Endothelial cell (in vitro differentiated cells): ENCODE data around the gene OPHN1. TPM values are rescaled to one million over a fixed set of nuclear protein-coding genes. Genes with fewer than 3 reads are reported as not detected.

Source experiments
- DNase-seq: peaks from one replicate; pipeline ENCODE4 v3.0.0; 2021; ENCODE audit warnings: low spot score
- H3K27ac Mint-ChIP-seq: one replicate; pipeline ENCODE4 v1.8.0; 2021; ENCODE audit warnings: mixed read lengths, inconsistent platforms; ENCODE audit not compliant: unreplicated experiment
- H3K27me3 Mint-ChIP-seq: one replicate; pipeline ENCODE4 v1.8.0; 2021; ENCODE audit warnings: mild to moderate bottlenecking, moderate library complexity, mixed read lengths, inconsistent platforms; ENCODE audit not compliant: unreplicated experiment
- H3K36me3 Mint-ChIP-seq: one replicate; pipeline ENCODE4 v1.8.0; 2021; ENCODE audit warnings: mild to moderate bottlenecking, low read depth, mixed read lengths, inconsistent platforms; ENCODE audit not compliant: unreplicated experiment
- H3K4me1 Mint-ChIP-seq: one replicate; pipeline ENCODE4 v1.8.0; 2021; ENCODE audit warnings: mild to moderate bottlenecking, mixed read lengths, inconsistent platforms; ENCODE audit not compliant: unreplicated experiment
- H3K4me3 Mint-ChIP-seq: one replicate; pipeline ENCODE4 v1.8.0; 2021; ENCODE audit warnings: mild to moderate bottlenecking, mixed read lengths, inconsistent platforms; ENCODE audit not compliant: unreplicated experiment
- H3K9me3 Mint-ChIP-seq: one replicate; pipeline ENCODE4 v1.8.0; 2021; ENCODE audit warnings: mixed read lengths, inconsistent platforms; ENCODE audit not compliant: unreplicated experiment
- total RNA-seq: library from RNA; stranded (reverse); fragmentation: NEBNext Ultra II Directional; extraction: Animal tissue kit (Norgen Biotek cat#: 25700); gene quantifications from one replicate; pipeline ENCODE4 v1.2.1, GENCODE V29; 2021; ENCODE audit not compliant: unreplicated experiment
- TF ChIP-seq, protein P1 (sequence below): fragments of 200-600 bp; sonication (generic); IDR thresholded peaks from one replicate; pipeline ENCODE4 v1.5.0; 2021; ENCODE audit warnings: antibody characterized with exemption; ENCODE audit not compliant: unreplicated experiment

Gene OPHN1
- total RNA-seq, 1 donor from 2014 or later, result 13.2 TPM

DNA sequence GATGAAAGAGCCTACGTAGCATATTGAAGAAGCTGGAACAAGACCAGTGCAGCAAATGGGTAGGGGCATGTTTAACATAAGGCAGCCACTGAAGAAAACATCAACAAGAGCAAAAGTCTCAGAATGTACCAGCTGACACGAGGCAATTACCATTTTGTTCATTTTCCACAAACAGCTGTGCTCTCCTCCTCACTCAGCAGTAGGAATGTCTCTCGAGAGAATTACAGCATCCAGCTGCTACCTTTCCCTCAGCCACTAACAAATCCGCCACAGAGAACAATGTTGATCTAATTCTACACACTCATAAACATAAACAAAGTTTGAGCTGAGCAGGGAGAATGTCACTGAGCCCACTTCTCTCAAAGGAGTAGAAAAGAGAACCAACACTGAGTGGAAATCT is 68.0 kb downstream of the OPHN1 start:
- Mint-ChIP-seq H3K4me1 (peaks cover 5% of the 10 kb centered on the region), H3K4me3 (no peak overlapping the region), H3K36me3 (no peaks in the 10 kb centered on the region), H3K27ac (no peak overlapping the region), H3K9me3 (no peaks in the 10 kb centered on the region), H3K27me3 (no peaks in the 10 kb centered on the region)
- TF ChIP-seq, protein P1, sequence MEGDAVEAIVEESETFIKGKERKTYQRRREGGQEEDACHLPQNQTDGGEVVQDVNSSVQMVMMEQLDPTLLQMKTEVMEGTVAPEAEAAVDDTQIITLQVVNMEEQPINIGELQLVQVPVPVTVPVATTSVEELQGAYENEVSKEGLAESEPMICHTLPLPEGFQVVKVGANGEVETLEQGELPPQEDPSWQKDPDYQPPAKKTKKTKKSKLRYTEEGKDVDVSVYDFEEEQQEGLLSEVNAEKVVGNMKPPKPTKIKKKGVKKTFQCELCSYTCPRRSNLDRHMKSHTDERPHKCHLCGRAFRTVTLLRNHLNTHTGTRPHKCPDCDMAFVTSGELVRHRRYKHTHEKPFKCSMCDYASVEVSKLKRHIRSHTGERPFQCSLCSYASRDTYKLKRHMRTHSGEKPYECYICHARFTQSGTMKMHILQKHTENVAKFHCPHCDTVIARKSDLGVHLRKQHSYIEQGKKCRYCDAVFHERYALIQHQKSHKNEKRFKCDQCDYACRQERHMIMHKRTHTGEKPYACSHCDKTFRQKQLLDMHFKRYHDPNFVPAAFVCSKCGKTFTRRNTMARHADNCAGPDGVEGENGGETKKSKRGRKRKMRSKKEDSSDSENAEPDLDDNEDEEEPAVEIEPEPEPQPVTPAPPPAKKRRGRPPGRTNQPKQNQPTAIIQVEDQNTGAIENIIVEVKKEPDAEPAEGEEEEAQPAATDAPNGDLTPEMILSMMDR, result no peak
- no peak for DNase-seq

DNA sequence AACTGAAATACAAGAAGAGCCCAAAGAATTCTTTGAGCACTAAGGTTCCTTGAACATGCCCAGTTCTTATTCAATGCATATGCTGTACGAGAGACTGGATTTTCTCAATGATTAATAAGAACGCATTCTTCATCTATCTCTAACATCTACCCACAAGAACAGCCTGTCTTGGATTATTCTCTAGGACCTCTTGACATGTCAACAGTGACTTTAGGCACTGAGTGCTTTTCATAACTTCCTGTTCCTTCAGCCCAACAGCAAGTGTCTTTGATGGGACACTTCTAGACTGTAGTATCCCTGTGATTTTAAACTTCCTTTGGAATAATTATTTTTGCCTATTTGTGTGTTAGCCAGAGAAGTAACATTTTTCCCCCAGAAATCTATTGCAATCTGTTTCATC is 69.3 kb downstream of the OPHN1 start:
- H3K27me3 Mint-ChIP-seq, result no peaks in the 10 kb centered on the region
- no peak overlapping the region for H3K27ac Mint-ChIP-seq
- no peaks in the 10 kb centered on the region for H3K4me1 Mint-ChIP-seq
- TF ChIP-seq, protein P1, result no peak
- no peak overlapping the region for H3K4me3 Mint-ChIP-seq
- no peak for DNase-seq
- H3K36me3 Mint-ChIP-seq, result no peaks in the 10 kb centered on the region
- H3K9me3 Mint-ChIP-seq, result no peaks in the 10 kb centered on the region

DNA sequence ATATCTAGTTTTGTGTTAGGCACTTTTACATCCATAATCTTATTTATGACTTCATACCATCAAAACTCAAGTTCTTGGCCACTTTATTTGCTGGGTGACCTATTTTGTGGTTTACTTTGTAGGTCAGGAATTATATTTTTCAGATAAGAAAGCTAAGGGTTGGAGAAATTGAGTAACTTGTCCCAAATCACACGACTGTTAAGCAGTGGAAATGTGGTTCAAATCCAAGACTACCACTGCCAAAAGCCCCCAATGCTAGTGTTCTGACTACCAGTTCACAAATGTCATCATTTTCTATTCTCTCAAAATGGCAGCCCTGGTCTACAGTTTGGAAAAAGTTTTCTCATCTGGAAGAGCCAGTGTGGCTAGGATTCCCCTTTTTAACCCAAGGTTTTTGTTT is 74.6 kb downstream of the OPHN1 start:
- Mint-ChIP-seq H3K27ac (no peak overlapping the region), H3K4me3 (no peak overlapping the region), H3K9me3 (no peaks in the 10 kb centered on the region), H3K27me3 (no peaks in the 10 kb centered on the region), H3K4me1 (no peaks in the 10 kb centered on the region), H3K36me3 (no peaks in the 10 kb centered on the region)
- no peak for DNase-seq
- TF ChIP-seq, protein P1, result no peak

DNA sequence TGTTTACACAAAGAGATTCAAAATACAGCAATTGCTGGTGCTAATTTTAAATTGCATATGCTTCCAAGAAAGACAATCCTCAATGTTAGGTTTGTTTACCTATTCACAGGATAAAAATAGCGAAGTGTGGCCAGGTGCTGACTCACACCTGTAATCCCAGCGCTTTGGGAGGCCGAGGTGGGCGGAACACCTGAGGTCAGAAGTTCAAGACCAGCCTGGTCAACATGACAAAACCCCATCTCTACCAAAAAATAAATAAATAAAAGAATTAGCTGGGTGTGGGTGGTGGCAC is 77.7 kb downstream of the OPHN1 start:
- DNase-seq, result no peak
- H3K27me3 Mint-ChIP-seq, result no peaks in the 10 kb centered on the region
- peaks cover 5% of the 10 kb centered on the region for H3K36me3 Mint-ChIP-seq
- H3K27ac Mint-ChIP-seq, result no peak overlapping the region
- TF ChIP-seq, protein P1, result no peak
- no peak overlapping the region for H3K4me3 Mint-ChIP-seq
- H3K9me3 Mint-ChIP-seq, result no peaks in the 10 kb centered on the region
- no peaks in the 10 kb centered on the region for H3K4me1 Mint-ChIP-seq

DNA sequence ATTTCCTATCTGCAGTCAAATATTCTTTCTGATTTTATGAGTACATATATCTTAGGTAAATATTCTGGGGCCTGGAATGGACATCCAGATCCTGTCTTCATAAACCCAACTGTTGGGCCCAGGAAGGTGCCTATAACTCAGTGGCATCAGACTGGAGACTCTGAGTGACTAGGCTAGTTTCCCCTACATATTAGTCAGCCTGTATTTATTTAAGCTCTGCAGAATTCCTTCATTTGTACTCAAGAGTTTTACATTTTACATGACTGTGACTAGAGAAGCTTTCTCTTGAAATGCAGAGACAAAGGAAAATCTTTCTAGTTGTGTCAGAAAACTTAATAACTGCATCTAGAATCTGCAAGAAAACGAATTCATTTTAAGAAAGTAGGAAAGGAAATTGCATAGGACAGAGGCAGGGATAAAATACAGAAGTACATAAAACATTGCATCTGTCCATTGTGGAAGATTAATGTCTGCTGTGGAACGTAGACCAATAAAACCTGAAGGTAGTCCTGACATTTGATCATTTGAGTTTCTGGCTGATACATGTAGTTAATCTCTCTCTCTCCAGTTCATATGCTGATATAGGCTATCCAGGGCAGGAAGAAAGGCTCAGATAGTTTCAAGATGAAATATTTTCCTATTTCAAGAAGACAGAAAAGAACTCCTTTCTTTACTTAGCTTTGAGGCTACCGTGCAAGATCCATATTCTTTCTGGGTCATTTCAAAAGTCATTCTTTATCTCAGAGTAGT is 78.2 kb downstream of the OPHN1 start:
- DNase-seq, result no peak
- no peak overlapping the region for H3K4me3 Mint-ChIP-seq
- no peak overlapping the region for H3K27ac Mint-ChIP-seq
- TF ChIP-seq, protein P1, result no peak
- H3K4me1 Mint-ChIP-seq, result no peaks in the 10 kb centered on the region
- peaks cover 5% of the 10 kb centered on the region for H3K36me3 Mint-ChIP-seq
- H3K27me3 Mint-ChIP-seq, result no peaks in the 10 kb centered on the region
- no peaks in the 10 kb centered on the region for H3K9me3 Mint-ChIP-seq
